GM12872 (cell line): Measurements from ENCODE around the gene FOXN4.

Experiments used
- CTCF ChIP-seq: IDR thresholded peaks from 3 replicates; pipeline ENCODE4 v1.5.1; 2011; ENCODE audit warnings: low read depth, mild to moderate bottlenecking, low read length, moderate library complexity; ENCODE audit not compliant: insufficient read depth

FOXN4 gene

GRCh38 chr12:109329003-109329402, 19.9 kb upstream of the FOXN4 start:
- no peak for TF ChIP-seq CTCF

GRCh38 chr12:109310247-109311125, 1.4 kb upstream of the FOXN4 start:
- TF ChIP-seq CTCF: no peak

GRCh38 chr12:109309381-109310246, 530 bp upstream of the FOXN4 start:
- no peak for TF ChIP-seq CTCF

GRCh38 chr12:109307051-109307450, 2.0 kb downstream of the FOXN4 start:
- TF ChIP-seq CTCF: no peak

GRCh38 chr12:109305547-109305946, 3.5 kb downstream of the FOXN4 start:
- TF ChIP-seq CTCF: no peak

- no peak for TF ChIP-seq CTCF
These were observed 4.6 kb downstream of the FOXN4 start for GRCh38 chr12:109304485-109304884.

- TF ChIP-seq CTCF: no peak
These were observed 6.3 kb downstream of the FOXN4 start for GRCh38 chr12:109302770-109303169.
